Panc1 (cell line): ENCODE data around the gene PIK3CD. TPM values are rescaled to one million over a fixed set of nuclear protein-coding genes. Genes with fewer than 3 reads are reported as not detected.

Experiments
- ATAC-seq: fragments of 200-7000 bp; cut with Tn5 transposase; 2 replicates; pipeline ENCODE4 v1.9.1; 2020; ENCODE audit warnings: mild to moderate bottlenecking, moderate library complexity
- BruUV-seq: library from RNA; stranded (reverse); fragments of 400-500 nt; replicated peaks from 2 replicates; lab custom pipeline; 2021; lab: Mats Ljungman, UMichigan
- CTCF ChIA-PET: fragments of 300-600 bp; sonication (Branson Sonifier 250); formaldehyde crosslinking; loops from one replicate; lab custom pipeline; 2022; ENCODE audit warnings: antibody characterized with exemption; lab: Charles Lee
- POLR2A ChIA-PET: fragments of 300-600 bp; sonication (Branson Sonifier 250); formaldehyde crosslinking; loops from one replicate; lab custom pipeline; 2022; ENCODE audit warnings: antibody characterized with exemption; lab: Charles Lee
- DNase-seq: peaks from one replicate; pipeline ENCODE4 v3.0.0-alpha.2; 2010; ENCODE audit warnings: low read depth, low spot score
- H3K27ac ChIP-seq: 2 replicates; pipeline ENCODE4 v1.5.1; 2011; ENCODE audit warnings: mild to moderate bottlenecking, low read length, inconsistent platforms
- H3K27me3 ChIP-seq: fragments of 200-500 bp; sonication (Bioruptor generic); 2 replicates; pipeline ENCODE4 v1.6.0; 2014; ENCODE audit warnings: low read length, inconsistent platforms; ENCODE audit not compliant: control insufficient read depth, insufficient read depth
- H3K36me3 ChIP-seq: fragments of 200-500 bp; sonication (Bioruptor generic); 2 replicates; pipeline ENCODE4 v1.5.1; 2014; ENCODE audit warnings: inconsistent platforms, mild to moderate bottlenecking, low read length, moderate library complexity; ENCODE audit not compliant: control insufficient read depth, insufficient read depth
- H3K4me1 ChIP-seq: 2 replicates; pipeline ENCODE4 v1.5.1; 2011; ENCODE audit warnings: inconsistent platforms, mild to moderate bottlenecking, low read length, moderate library complexity; ENCODE audit not compliant: control insufficient read depth, insufficient read depth
- H3K4me3 ChIP-seq, 2 experiments: 2 replicates each; pipeline ENCODE4 v1.5.1; 2011 to 2012; ENCODE audit warnings: low read depth in 2 of 2, low read length in 2 of 2, mild to moderate bottlenecking in 2 of 2, inconsistent platforms in 1 of 2, moderate library complexity in 1 of 2
- H3K9me3 ChIP-seq: fragments of 200-500 bp; sonication (Bioruptor generic); 2 replicates; pipeline ENCODE4 v1.5.1; 2014; ENCODE audit warnings: low read depth, mild to moderate bottlenecking, inconsistent platforms, low read length, moderate library complexity; ENCODE audit not compliant: control insufficient read depth, insufficient read depth
- POLR2AphosphoS5 ChIP-seq: IDR thresholded peaks from 2 replicates; pipeline ENCODE4 v1.6.1; 2012; ENCODE audit warnings: mild to moderate bottlenecking, low read depth, low read length, moderate library complexity
- SIN3A ChIP-seq: IDR thresholded peaks from 2 replicates; pipeline ENCODE4 v1.6.1; 2012; ENCODE audit warnings: low read depth, mild to moderate bottlenecking, low read length, moderate library complexity, borderline replicate concordance; ENCODE audit not compliant: insufficient read depth
- TCF7L2 ChIP-seq: IDR thresholded peaks from 2 replicates; pipeline ENCODE4 v1.6.1; 2011; ENCODE audit warnings: mild to moderate bottlenecking, low read depth, low read length, inconsistent platforms
- in situ Hi-C: cut with HindIII; loops from 2 replicates; pipeline ENCODE4 v1.10.0; 2016; ENCODE audit warnings: low sequenced_read_pairs, low pct_unique_long_range_greater_than_20kb
- intact Hi-C: fragments of 100-400 bp; cut with micrococcal nuclease; formaldehyde crosslinking; loops from one replicate; pipeline ENCODE4 v1.10.0; 2022; ENCODE audit not compliant: unreplicated experiment
- total RNA-seq: library from RNA; stranded (reverse); gene quantifications from one replicate; pipeline ENCODE4 v1.2.1, GENCODE V29; 2021; ENCODE audit not compliant: unreplicated experiment
- TF ChIP-seq, protein P1 (sequence below), 2 experiments: IDR thresholded peaks; 2 replicates each; pipeline ENCODE4 v1.6.1; 2011 to 2012; ENCODE audit warnings: low read depth in 2 of 2, control low read depth in 1 of 2, low read length in 1 of 2, mild to moderate bottlenecking in 1 of 2, moderate library complexity in 1 of 2; ENCODE audit not compliant: insufficient read depth in 1 of 2
- TF ChIP-seq, protein P2 (sequence below): fragments of 450-650 bp; IDR thresholded peaks from 2 replicates; pipeline ENCODE4 v1.5.1; 2017; ENCODE audit warnings: mild to moderate bottlenecking

The PIK3CD gene
- total RNA-seq, 1 experiment from 2014 or later: 12.5 TPM

DNA sequence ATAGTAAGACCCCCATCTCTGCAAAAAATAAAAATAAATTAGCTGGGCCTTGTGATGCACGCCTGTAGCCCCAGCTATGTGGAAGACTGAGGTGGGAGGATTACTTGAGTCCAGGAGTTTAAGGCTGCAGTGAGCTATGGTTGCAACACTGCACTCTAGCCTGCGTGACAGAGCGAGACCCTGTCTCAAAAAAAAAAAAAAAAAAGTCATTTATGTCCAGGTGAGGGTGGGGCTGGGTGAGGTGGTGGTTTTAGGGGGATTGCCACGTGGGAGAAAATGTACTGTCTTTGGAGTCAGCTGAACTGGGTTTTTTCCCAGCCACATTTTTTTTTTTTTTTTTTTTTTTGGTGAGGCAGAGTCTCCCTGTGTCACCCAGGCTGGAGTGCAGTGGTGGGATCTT is 6.7 kb downstream of the PIK3CD start:
- Histone ChIP-seq H3K4me3 (no peak overlapping the region), H3K27ac (no peak overlapping the region), H3K4me1 (no peaks in the 10 kb centered on the region), H3K27me3 (no peaks in the 10 kb centered on the region), H3K36me3 (no peaks in the 10 kb centered on the region), H3K9me3 (no peaks in the 10 kb centered on the region)
- ChIA-PET CTCF (no interaction called here), POLR2A (interaction anchor here (0.7 kb wide), 1 partner anchor 9 kb away, joined by 9 read pairs; no protein-coding TSS in a partner anchor)
- no TSS peak for BruUV-seq
- ATAC-seq (no peak), DNase-seq (no peak)
- no peak for TF ChIP-seq SIN3A
- no peak for TF ChIP-seq POLR2AphosphoS5
- TF ChIP-seq TCF7L2: no peak
- TF ChIP-seq, protein P1, sequence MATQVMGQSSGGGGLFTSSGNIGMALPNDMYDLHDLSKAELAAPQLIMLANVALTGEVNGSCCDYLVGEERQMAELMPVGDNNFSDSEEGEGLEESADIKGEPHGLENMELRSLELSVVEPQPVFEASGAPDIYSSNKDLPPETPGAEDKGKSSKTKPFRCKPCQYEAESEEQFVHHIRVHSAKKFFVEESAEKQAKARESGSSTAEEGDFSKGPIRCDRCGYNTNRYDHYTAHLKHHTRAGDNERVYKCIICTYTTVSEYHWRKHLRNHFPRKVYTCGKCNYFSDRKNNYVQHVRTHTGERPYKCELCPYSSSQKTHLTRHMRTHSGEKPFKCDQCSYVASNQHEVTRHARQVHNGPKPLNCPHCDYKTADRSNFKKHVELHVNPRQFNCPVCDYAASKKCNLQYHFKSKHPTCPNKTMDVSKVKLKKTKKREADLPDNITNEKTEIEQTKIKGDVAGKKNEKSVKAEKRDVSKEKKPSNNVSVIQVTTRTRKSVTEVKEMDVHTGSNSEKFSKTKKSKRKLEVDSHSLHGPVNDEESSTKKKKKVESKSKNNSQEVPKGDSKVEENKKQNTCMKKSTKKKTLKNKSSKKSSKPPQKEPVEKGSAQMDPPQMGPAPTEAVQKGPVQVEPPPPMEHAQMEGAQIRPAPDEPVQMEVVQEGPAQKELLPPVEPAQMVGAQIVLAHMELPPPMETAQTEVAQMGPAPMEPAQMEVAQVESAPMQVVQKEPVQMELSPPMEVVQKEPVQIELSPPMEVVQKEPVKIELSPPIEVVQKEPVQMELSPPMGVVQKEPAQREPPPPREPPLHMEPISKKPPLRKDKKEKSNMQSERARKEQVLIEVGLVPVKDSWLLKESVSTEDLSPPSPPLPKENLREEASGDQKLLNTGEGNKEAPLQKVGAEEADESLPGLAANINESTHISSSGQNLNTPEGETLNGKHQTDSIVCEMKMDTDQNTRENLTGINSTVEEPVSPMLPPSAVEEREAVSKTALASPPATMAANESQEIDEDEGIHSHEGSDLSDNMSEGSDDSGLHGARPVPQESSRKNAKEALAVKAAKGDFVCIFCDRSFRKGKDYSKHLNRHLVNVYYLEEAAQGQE (IDR thresholded peaks at IDR 0.05; ENCODE audit: insufficient read depth in 1 of 2, low read depth in 2 of 2, low read length in 1 of 2): no peak
- TF ChIP-seq, protein P2, sequence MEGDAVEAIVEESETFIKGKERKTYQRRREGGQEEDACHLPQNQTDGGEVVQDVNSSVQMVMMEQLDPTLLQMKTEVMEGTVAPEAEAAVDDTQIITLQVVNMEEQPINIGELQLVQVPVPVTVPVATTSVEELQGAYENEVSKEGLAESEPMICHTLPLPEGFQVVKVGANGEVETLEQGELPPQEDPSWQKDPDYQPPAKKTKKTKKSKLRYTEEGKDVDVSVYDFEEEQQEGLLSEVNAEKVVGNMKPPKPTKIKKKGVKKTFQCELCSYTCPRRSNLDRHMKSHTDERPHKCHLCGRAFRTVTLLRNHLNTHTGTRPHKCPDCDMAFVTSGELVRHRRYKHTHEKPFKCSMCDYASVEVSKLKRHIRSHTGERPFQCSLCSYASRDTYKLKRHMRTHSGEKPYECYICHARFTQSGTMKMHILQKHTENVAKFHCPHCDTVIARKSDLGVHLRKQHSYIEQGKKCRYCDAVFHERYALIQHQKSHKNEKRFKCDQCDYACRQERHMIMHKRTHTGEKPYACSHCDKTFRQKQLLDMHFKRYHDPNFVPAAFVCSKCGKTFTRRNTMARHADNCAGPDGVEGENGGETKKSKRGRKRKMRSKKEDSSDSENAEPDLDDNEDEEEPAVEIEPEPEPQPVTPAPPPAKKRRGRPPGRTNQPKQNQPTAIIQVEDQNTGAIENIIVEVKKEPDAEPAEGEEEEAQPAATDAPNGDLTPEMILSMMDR: no peak
- intact Hi-C loops: no loop called here
- in situ Hi-C loops: no loop called here

- H3K36me3 ChIP-seq: no peaks in the 10 kb centered on the region
- in situ Hi-C loops: no loop called here
- DNase-seq (no peak), ATAC-seq (no peak)
- H3K4me3 ChIP-seq: no peak overlapping the region
- no peaks in the 10 kb centered on the region for H3K9me3 ChIP-seq
- ChIA-PET POLR2A (interaction anchor here (0.5 kb wide), 1 partner anchor 16 kb away, joined by 6 read pairs; no protein-coding TSS in a partner anchor), CTCF (no interaction called here)
- no peaks in the 10 kb centered on the region for H3K4me1 ChIP-seq
- TF ChIP-seq, protein P1 (IDR thresholded peaks at IDR 0.05; ENCODE audit: insufficient read depth in 1 of 2, low read depth in 2 of 2, low read length in 1 of 2): no peak
- no peak for TF ChIP-seq POLR2AphosphoS5
- TF ChIP-seq, protein P2: no peak
- no peak for TF ChIP-seq SIN3A
- no peak for TF ChIP-seq TCF7L2
- BruUV-seq: no TSS peak
- no peak overlapping the region for H3K27ac ChIP-seq
- intact Hi-C loops: no loop called here
- no peaks in the 10 kb centered on the region for H3K27me3 ChIP-seq
These were observed 7.8 kb downstream of the PIK3CD start for GRCh38 chr1:9659328-9659727.
